ENCODE data around the gene KCNIP1.

KCNIP1 gene

DNA sequence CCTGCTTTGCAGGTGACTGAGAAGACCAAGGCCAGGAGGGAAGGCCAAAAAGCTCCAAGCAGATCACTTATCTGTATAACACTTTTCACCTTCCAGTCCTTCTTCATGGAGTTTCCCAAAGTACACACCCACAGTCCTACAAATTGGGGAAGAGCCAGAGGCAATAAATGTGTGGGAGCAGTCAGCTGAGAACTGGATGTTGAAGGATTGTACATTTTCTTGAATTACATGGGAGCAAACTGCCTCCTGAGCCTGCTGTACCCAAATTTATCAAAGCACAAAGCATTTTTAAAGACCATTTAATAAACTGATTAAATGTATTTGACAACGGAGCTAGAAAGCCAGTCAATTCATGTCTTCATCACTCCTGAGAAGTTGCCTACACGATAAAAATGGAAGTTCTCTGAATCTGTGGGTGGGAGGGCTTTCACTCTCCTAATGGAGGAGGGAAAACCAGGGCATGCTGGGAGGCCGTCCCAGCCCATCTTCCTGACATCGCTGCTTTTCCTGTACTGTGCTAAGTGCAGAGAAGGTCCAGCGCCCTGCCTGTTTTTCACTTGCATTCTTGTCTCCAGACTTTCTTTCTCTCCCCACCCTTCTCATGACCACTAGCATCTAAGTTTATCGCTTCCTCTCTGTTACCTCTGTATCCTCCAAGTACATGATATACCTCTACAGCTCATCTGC is 79.0 kb downstream of the KCNIP1 start:
- no peak overlapping the region for H3K4me3 ChIP-seq (replicated peaks in 1 of 2; ENCODE audit: low read depth in 2 of 2, low read length in 2 of 2)
- DNase-seq (ENCODE audit: low read depth in 2 of 2), result no peak
- TF ChIP-seq, protein P1, sequence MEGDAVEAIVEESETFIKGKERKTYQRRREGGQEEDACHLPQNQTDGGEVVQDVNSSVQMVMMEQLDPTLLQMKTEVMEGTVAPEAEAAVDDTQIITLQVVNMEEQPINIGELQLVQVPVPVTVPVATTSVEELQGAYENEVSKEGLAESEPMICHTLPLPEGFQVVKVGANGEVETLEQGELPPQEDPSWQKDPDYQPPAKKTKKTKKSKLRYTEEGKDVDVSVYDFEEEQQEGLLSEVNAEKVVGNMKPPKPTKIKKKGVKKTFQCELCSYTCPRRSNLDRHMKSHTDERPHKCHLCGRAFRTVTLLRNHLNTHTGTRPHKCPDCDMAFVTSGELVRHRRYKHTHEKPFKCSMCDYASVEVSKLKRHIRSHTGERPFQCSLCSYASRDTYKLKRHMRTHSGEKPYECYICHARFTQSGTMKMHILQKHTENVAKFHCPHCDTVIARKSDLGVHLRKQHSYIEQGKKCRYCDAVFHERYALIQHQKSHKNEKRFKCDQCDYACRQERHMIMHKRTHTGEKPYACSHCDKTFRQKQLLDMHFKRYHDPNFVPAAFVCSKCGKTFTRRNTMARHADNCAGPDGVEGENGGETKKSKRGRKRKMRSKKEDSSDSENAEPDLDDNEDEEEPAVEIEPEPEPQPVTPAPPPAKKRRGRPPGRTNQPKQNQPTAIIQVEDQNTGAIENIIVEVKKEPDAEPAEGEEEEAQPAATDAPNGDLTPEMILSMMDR (IDR thresholded peaks at IDR 0.05; ENCODE audit: low read depth, low read length), result no peak

DNA sequence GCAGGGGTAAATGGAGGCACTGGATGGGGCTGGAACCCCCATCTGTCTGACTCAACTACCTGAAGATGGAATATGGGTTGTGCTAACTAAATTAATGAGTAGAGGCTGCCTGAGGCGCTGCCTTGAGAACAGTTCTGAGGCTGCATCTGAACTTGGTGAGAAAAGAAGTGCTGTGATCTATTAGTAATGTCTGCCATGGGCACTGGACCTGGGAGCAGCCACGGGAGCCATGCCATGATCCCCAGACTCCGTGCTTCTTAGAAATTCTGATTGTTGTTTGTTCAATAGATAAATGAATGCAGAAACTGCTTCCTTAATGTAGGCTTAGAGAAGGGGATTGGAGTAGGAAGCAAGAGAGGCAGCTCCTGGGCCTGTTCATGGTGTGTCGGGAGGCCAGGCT is 80.2 kb downstream of the KCNIP1 start:
- H3K4me3 ChIP-seq (replicated peaks in 1 of 2; ENCODE audit: low read depth in 2 of 2, low read length in 2 of 2), result no peak overlapping the region
- TF ChIP-seq, protein P1 (IDR thresholded peaks at IDR 0.05; ENCODE audit: low read depth, low read length), result no peak
- DNase-seq (ENCODE audit: low read depth in 2 of 2), result no peak

DNA sequence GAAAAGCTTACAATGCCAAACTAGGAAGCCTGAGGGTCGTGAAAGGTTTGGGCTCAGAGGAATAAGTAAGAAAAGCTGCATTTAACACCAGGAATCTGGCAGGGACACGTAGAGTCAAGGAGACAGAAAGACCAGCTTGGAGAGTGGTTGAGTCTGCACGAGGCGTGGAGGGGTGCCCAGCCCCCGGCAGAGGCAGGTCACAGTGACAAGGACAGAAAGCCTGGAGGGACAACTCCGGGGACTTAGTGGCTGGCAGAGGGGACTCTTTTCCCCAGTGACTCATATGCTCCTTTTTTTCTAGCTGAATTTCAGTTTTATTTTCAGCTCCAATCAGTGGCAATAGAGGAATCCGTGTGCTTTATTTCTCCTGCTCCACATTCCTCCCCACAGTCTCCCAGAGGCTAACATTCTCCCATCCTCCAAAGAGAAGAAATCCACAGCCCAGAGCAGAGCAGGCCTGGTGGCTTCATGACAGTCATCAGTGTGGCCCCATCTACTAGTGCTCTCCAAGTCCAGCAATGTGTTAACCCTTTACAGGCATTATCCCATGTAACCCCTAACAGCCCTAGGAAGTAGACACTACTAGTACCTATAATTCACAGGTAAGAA is 80.7 kb downstream of the KCNIP1 start:
- no peak for DNase-seq (ENCODE audit: low read depth in 2 of 2)
- TF ChIP-seq, protein P1 (IDR thresholded peaks at IDR 0.05; ENCODE audit: low read depth, low read length), result no peak
- H3K4me3 ChIP-seq (replicated peaks in 1 of 2; ENCODE audit: low read depth in 2 of 2, low read length in 2 of 2), result no peak overlapping the region

DNA sequence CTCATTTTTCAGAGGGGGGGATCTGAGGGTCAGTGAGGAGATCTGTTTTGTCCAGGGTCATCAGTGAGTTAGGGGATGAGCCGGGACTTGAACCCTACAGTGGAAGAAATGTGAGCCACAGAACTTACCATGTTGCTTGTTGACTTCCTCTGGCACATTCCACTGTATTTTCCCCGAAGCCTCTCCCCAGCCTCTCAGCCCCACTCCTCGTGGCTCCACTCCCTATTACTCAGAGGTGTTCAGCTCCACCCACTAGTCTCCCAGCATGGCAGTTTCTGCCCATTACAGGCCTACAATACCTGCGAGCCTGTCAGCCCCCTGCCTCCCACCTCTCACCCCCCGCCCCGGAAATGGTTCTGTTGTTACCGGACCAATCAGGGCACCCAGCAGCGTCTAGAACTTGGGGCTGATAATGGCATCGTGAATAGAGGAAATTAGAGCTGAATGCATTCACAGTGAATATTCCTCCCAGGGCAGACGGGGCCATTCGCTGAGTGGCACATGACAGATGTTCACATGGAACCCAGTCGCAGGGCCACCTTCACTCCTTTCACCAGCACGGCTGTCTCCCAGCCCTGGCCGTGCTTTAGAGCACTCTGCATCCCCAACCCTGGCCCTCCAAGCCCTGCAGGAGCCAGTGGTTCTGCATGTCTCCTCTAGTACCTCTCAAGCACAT is 81.6 kb downstream of the KCNIP1 start:
- TF ChIP-seq, protein P1 (IDR thresholded peaks at IDR 0.05; ENCODE audit: low read depth, low read length), result no peak
- no peak overlapping the region for H3K4me3 ChIP-seq (replicated peaks in 1 of 2; ENCODE audit: low read depth in 2 of 2, low read length in 2 of 2)
- DNase-seq (ENCODE audit: low read depth in 2 of 2), result no peak

DNA sequence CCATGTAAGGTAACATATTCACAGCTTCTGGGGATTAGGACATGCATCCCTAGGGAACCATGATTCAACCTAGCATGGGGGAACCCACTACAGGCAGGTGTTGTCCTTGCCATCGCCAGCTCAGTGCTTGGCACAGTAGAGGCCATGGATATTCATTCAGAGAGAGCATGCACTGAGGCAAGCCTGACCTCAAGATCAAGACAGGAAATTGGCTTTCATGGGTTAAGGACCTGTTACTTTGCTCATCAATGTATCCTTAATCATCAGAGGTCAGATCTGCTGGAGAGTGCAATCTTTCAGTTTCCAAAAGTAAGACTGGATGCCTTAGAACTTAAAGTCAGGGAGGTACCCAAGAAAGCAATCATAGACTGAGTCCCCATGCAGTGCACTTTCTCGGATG is 84.0 kb downstream of the KCNIP1 start:
- TF ChIP-seq, protein P1 (IDR thresholded peaks at IDR 0.05; ENCODE audit: low read depth, low read length), result no peak
- DNase-seq (ENCODE audit: low read depth in 2 of 2), result no peak
- no peak overlapping the region for H3K4me3 ChIP-seq (replicated peaks in 1 of 2; ENCODE audit: low read depth in 2 of 2, low read length in 2 of 2)

DNA sequence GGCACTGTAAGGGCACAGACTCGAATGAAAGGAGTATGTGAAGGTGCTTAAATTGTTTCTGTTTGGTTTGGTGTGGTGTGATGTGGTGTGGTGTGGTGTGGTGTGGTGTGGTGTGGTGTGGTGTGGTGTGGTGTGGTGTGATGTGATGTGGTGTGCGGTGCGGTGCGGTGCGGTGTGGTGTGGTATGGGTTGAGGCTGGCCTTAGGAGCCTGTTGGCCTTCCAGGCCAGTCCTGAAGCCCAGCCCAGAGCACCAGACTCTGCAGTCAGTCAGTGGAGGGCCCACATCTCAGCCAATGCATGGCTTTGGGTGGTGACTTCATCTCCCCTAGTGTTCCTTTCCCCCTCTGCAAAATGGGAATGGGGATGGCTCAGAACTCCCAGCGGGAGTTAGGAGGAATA is 85.8 kb downstream of the KCNIP1 start:
- no peak for DNase-seq (ENCODE audit: low read depth in 2 of 2)
- H3K4me3 ChIP-seq (replicated peaks in 1 of 2; ENCODE audit: low read depth in 2 of 2, low read length in 2 of 2), result no peak overlapping the region
- TF ChIP-seq, protein P1 (IDR thresholded peaks at IDR 0.05; ENCODE audit: low read depth, low read length), result no peak
